ENCODE measurements around the gene RGS8. TPM values are rescaled to one million over a fixed set of nuclear protein-coding genes. Genes with fewer than 3 reads are reported as not detected.
A peak's percentile ranks its signal among the peaks of the same experiment; 100 is the strongest.
"Not testable (repeated sequence)": the region's sequence is repeated elsewhere in the genome, so short reads cannot be mapped to it uniquely, and the experiment has no call there.

Gene RGS8
- total RNA-seq, 1 experiment from 2014 or later = not detected

- no peak for DNase-seq (ENCODE audit: low spot score)
Observed at GRCh38 chr1:182702826-182703524, 18.6 kb upstream of the RGS8 start.

- DNase-seq (ENCODE audit: low spot score) = no peak
Observed at GRCh38 chr1:182700351-182700709, 15.9 kb upstream of the RGS8 start.

- no peak for DNase-seq (ENCODE audit: low spot score)
Observed at GRCh38 chr1:182699393-182700350, 15.3 kb upstream of the RGS8 start.

GRCh38 chr1:182698971-182699370, 14.6 kb upstream of the RGS8 start:
- no peak for DNase-seq (ENCODE audit: low spot score)

GRCh38 chr1:182693139-182693538, 8.8 kb upstream of the RGS8 start:
- DNase-seq (ENCODE audit: low spot score) = not testable (repeated sequence)

- no peak for DNase-seq (ENCODE audit: low spot score)
Observed at GRCh38 chr1:182690886-182691443, 6.6 kb upstream of the RGS8 start.

- DNase-seq (ENCODE audit: low spot score) = no peak
Observed at GRCh38 chr1:182688436-182689205, 4.2 kb upstream of the RGS8 start.

- no peak for DNase-seq (ENCODE audit: low spot score)
Observed at GRCh38 chr1:182687361-182687760, 3.0 kb upstream of the RGS8 start.

GRCh38 chr1:182686446-182686845, 2.1 kb upstream of the RGS8 start:
- no peak for DNase-seq (ENCODE audit: low spot score)

GRCh38 chr1:182685215-182685614, 828 bp upstream of the RGS8 start:
- no peak for DNase-seq (ENCODE audit: low spot score)

- no peak for DNase-seq (ENCODE audit: low spot score)
Observed at GRCh38 chr1:182682898-182683501, 1.4 kb downstream of the RGS8 start.

- DNase-seq (ENCODE audit: low spot score) = no peak
Observed at GRCh38 chr1:182682406-182682805, 2.0 kb downstream of the RGS8 start.

- DNase-seq (ENCODE audit: low spot score) = no peak
Observed at GRCh38 chr1:182681568-182681912, 2.8 kb downstream of the RGS8 start.

GRCh38 chr1:182680901-182681567, 3.4 kb downstream of the RGS8 start:
- peak; percentile 13 for DNase-seq (ENCODE audit: low spot score)

- DNase-seq (ENCODE audit: low spot score) = no peak
Observed at GRCh38 chr1:182680408-182680807, 4.0 kb downstream of the RGS8 start.

GRCh38 chr1:182679684-182680083, 4.7 kb downstream of the RGS8 start:
- no peak for DNase-seq (ENCODE audit: low spot score)

GRCh38 chr1:182677397-182678098, 6.8 kb downstream of the RGS8 start:
- DNase-seq (ENCODE audit: low spot score) = no peak

GRCh38 chr1:182676274-182676673, 8.1 kb downstream of the RGS8 start:
- DNase-seq (ENCODE audit: low spot score) = no peak

GRCh38 chr1:182674346-182675246, 9.8 kb downstream of the RGS8 start:
- no peak for DNase-seq (ENCODE audit: low spot score)

Data from H4 (cell line).